Measurements from ENCODE around the gene TNIP2. TPM values are rescaled to one million over a fixed set of nuclear protein-coding genes. Genes with fewer than 3 reads are reported as not detected.
"Not testable (repeated sequence)": the region's sequence is repeated elsewhere in the genome, so short reads cannot be mapped to it uniquely, and the experiment has no call there.

The TNIP2 gene
- total RNA-seq, 2 experiments from 2014 or later, result 50.6 to 59.4 TPM

DNA sequence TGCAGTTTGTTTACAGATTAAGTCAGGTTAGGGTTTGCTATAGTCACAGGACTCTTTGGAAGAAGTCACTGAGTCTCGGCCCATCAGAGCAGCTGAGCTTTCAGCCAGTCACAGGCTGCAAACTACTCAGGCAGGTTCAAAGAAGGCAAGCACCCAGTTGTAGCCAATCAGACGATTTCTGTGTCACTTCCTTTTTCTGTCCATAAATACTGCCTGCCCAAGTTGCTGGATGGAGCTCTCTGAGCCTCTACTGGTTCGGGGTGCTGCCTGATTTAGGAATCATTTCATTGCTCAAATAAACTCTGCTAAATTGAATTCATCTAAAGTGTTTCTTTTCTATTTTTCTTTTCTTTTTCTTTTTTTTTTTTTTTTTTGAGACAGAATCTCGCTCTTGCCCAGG is 29.5 kb upstream of the TNIP2 start:
- ATAC-seq (peak; percentile 80), DNase-seq (peak; percentile 67)
- Mint-ChIP-seq H3K27ac (peak overlapping the region; percentile 92), H3K9me3 (ENCODE audit: low read depth) (peaks cover 15% of the 10 kb centered on the region), H3K4me3 (no peak overlapping the region), H3K4me1 (peaks cover 59% of the 10 kb centered on the region), H3K27me3 (no peaks in the 10 kb centered on the region), H3K36me3 (ENCODE audit: low read depth) (no peaks in the 10 kb centered on the region)
- ChIA-PET POLR2A (interaction anchor here (0.6 to 1.1 kb wide), 2 partner anchors 30 to 237 kb away, joined by 3 read pairs; no protein-coding TSS in a partner anchor), CTCF (interaction anchor here (0.6 to 1.7 kb wide), 6 partner anchors 13 to 176 kb away, joined by 3 to 8 read pairs (median 4); partner anchors contain the start of gene TNIP2)
- intact Hi-C loops (cut with DNase I, micrococcal nuclease), result no loop called here

DNA sequence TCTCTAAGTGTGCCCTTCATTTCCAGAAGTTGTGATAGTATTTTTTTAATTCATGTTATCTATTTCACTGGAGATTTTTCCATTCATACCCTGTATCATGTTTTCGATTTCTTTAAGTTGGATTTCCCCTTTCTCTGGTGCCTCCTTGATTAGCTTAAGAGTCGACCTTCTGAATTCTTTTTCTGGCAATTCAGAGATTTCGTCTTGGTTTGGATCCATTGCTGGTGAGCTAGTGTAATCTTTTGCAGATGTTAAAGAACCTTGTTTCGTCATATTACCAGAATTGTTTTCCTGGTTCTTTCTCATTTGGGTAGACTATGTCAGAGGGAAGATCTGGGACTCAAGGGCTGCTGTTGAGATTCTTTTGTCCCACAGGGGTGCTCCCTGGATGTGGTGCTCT is 27.7 kb upstream of the TNIP2 start:
- H3K27ac Mint-ChIP-seq, result peak overlapping the region; percentile 1
- no peak for ATAC-seq
- no peaks in the 10 kb centered on the region for H3K36me3 Mint-ChIP-seq (ENCODE audit: low read depth)
- POLR2A ChIA-PET, result no interaction called here
- no peak overlapping the region for H3K4me3 Mint-ChIP-seq
- no peaks in the 10 kb centered on the region for H3K27me3 Mint-ChIP-seq
- CTCF ChIA-PET, result interaction anchor here (0.8 to 2.3 kb wide), 5 partner anchors 14 to 179 kb away, joined by 3 to 6 read pairs (median 3); partner anchors contain the start of gene NOP14
- intact Hi-C loops (cut with DNase I, micrococcal nuclease), result no loop called here
- peaks cover 50% of the 10 kb centered on the region for H3K4me1 Mint-ChIP-seq
- H3K9me3 Mint-ChIP-seq (ENCODE audit: low read depth), result peaks cover 15% of the 10 kb centered on the region
- DNase-seq, result no peak

GRCh38 chr4:2781911-2782310 is 25.8 kb upstream of the TNIP2 start:
- CTCF ChIA-PET, result interaction anchor here (0.9 to 2.3 kb wide), 3 partner anchors 15 to 18 kb away, joined by 3 to 6 read pairs (median 4); no protein-coding TSS in a partner anchor
- H3K36me3 Mint-ChIP-seq (ENCODE audit: low read depth), result no peaks in the 10 kb centered on the region
- POLR2A ChIA-PET, result no interaction called here
- intact Hi-C loops (cut with DNase I, micrococcal nuclease), result no loop called here
- DNase-seq (no peak), ATAC-seq (no peak)
- no peak overlapping the region for H3K4me3 Mint-ChIP-seq
- peaks cover 15% of the 10 kb centered on the region for H3K9me3 Mint-ChIP-seq (ENCODE audit: low read depth)
- peaks cover 32% of the 10 kb centered on the region for H3K4me1 Mint-ChIP-seq
- no peaks in the 10 kb centered on the region for H3K27me3 Mint-ChIP-seq
- no peak overlapping the region for H3K27ac Mint-ChIP-seq

- CTCF ChIA-PET, result interaction anchor here (1.9 kb wide), 1 partner anchor 14 kb away, joined by 4 read pairs; no protein-coding TSS in a partner anchor
- H3K9me3 Mint-ChIP-seq (ENCODE audit: low read depth), result peaks cover 15% of the 10 kb centered on the region
- intact Hi-C loops (cut with DNase I, micrococcal nuclease), result not testable (repeated sequence)
Observed at GRCh38 chr4:2780643-2781042, 24.5 kb upstream of the TNIP2 start.

GRCh38 chr4:2771264-2771663 is 15.1 kb upstream of the TNIP2 start:
- ChIA-PET POLR2A (interaction anchor here (1.3 kb wide), 1 partner anchor 24 kb away, joined by 3 read pairs; no protein-coding TSS in a partner anchor), CTCF (interaction anchor here (0.8 kb wide), 3 partner anchors 12 to 152 kb away, joined by 3 read pairs; no protein-coding TSS in a partner anchor)
- H3K27me3 Mint-ChIP-seq, result no peaks in the 10 kb centered on the region
- peak overlapping the region; percentile 70 for H3K27ac Mint-ChIP-seq
- H3K4me1 Mint-ChIP-seq, result peaks cover 27% of the 10 kb centered on the region
- DNase-seq, result no peak
- no peak overlapping the region for H3K4me3 Mint-ChIP-seq
- peak; percentile 62 for ATAC-seq
- peaks cover 2% of the 10 kb centered on the region for H3K36me3 Mint-ChIP-seq (ENCODE audit: low read depth)
- H3K9me3 Mint-ChIP-seq (ENCODE audit: low read depth), result no peaks in the 10 kb centered on the region
- intact Hi-C loops (cut with DNase I, micrococcal nuclease), result loop anchor here in 1 of 2 experiments (5.0 kb wide), 1 partner anchor 41 kb away; no protein-coding TSS in a partner anchor

More at GRCh38 chr4:2780643-2781042, 24.5 kb upstream of the TNIP2 start:
- POLR2A ChIA-PET; H3K27ac Mint-ChIP-seq; DNase-seq; H3K27me3 Mint-ChIP-seq; ATAC-seq; H3K36me3 Mint-ChIP-seq (ENCODE audit: low read depth); H3K4me3 Mint-ChIP-seq: not testable (repeated sequence)
- peaks cover 19% of the 10 kb centered on the region for H3K4me1 Mint-ChIP-seq

DNA sequence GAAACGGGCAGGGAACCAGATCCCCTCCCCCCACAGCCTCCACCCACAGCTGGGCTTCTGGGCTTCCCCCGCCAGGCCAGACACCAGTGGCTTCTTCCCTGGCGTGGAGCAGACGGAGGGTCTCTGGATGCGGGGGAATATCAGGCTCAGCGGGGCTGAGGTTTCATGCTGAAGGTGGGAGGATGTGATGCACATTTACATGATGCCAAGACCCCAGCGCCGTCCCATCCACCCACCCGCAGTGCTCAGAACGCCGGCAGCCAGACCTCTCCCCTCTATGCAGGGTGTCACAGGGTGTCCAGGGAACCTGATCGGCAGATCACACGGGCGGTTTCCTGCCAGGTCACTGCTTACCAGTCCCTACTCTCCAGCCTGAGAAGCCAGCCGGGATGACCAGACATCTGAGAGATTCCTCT is 12.8 kb upstream of the TNIP2 start:
- ChIA-PET CTCF (interaction anchor here (0.7 to 0.9 kb wide), 2 partner anchors 125 to 160 kb away, joined by 3 read pairs; no protein-coding TSS in a partner anchor), POLR2A (no interaction called here)
- H3K4me3 Mint-ChIP-seq, result no peak overlapping the region
- no peak overlapping the region for H3K27ac Mint-ChIP-seq
- peaks cover 2% of the 10 kb centered on the region for H3K36me3 Mint-ChIP-seq (ENCODE audit: low read depth)
- intact Hi-C loops (cut with DNase I, micrococcal nuclease), result no loop called here
- no peak for DNase-seq
- peaks cover 30% of the 10 kb centered on the region for H3K4me1 Mint-ChIP-seq
- no peaks in the 10 kb centered on the region for H3K9me3 Mint-ChIP-seq (ENCODE audit: low read depth)
- ATAC-seq, result no peak
- no peaks in the 10 kb centered on the region for H3K27me3 Mint-ChIP-seq

GRCh38 chr4:2768124-2768523 is 12.0 kb upstream of the TNIP2 start:
- no peak for DNase-seq
- intact Hi-C loops (cut with DNase I, micrococcal nuclease), result no loop called here
- H3K4me1 Mint-ChIP-seq, result peaks cover 33% of the 10 kb centered on the region
- ChIA-PET CTCF (no interaction called here), POLR2A (interaction anchor here (0.6 kb wide), 1 partner anchor 756 kb away, joined by 3 read pairs; no protein-coding TSS in a partner anchor)
- ATAC-seq, result no peak
- H3K9me3 Mint-ChIP-seq (ENCODE audit: low read depth), result no peaks in the 10 kb centered on the region
- H3K36me3 Mint-ChIP-seq (ENCODE audit: low read depth), result peaks cover 2% of the 10 kb centered on the region
- no peak overlapping the region for H3K4me3 Mint-ChIP-seq
- no peaks in the 10 kb centered on the region for H3K27me3 Mint-ChIP-seq
- no peak overlapping the region for H3K27ac Mint-ChIP-seq

- POLR2A ChIA-PET, result interaction anchor here (0.6 kb wide), 1 partner anchor 756 kb away, joined by 3 read pairs; no protein-coding TSS in a partner anchor
- Mint-ChIP-seq H3K4me3 (no peak overlapping the region), H3K4me1 (peaks cover 33% of the 10 kb centered on the region), H3K36me3 (ENCODE audit: low read depth) (peaks cover 2% of the 10 kb centered on the region), H3K9me3 (ENCODE audit: low read depth) (no peaks in the 10 kb centered on the region), H3K27me3 (no peaks in the 10 kb centered on the region), H3K27ac (no peak overlapping the region)
- DNase-seq (no peak), ATAC-seq (no peak)
- intact Hi-C loops (cut with DNase I, micrococcal nuclease), result no loop called here
- CTCF ChIA-PET, result interaction anchor here (1.2 kb wide), 1 partner anchor 14 kb away, joined by 4 read pairs; no protein-coding TSS in a partner anchor
Observed at GRCh38 chr4:2767705-2768074, 11.6 kb upstream of the TNIP2 start.

DNA sequence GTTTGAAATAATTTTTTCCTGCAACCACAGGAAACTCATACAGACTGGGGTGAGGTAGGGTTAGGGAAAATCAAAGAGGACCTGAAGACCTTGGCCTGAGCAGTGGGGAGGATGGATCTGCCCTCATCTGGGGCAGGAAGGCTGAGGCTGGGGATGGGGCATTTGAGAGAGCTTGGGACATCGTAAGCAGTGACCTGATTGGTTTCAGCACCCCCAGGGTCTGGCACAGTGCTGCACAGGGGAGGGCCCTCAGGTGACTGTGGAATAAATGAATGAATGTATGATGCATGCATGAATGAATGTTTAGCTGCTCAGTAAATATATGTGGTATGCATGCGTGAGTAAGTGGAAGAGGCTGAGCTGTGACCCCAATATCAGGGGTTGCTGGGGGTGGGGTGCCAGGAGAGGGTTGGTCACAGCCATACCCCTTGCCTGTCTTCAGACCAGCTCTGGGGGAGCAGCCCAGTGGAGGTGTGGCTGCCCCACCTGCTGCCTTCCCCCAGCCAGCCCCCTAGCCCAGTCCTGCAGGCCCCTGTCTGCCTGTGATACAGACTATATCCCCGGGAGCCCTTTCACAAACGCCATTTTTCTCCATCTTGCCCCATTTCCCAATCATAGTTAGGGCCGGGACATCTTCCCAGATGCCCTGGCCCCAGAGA is 11.0 kb upstream of the TNIP2 start:
- no peaks in the 10 kb centered on the region for H3K27me3 Mint-ChIP-seq
- no peak overlapping the region for H3K4me3 Mint-ChIP-seq
- H3K9me3 Mint-ChIP-seq (ENCODE audit: low read depth), result no peaks in the 10 kb centered on the region
- peaks cover 2% of the 10 kb centered on the region for H3K36me3 Mint-ChIP-seq (ENCODE audit: low read depth)
- POLR2A ChIA-PET, result interaction anchor here (0.6 kb wide), 1 partner anchor 755 kb away, joined by 3 read pairs; no protein-coding TSS in a partner anchor
- no peak for DNase-seq
- H3K27ac Mint-ChIP-seq, result no peak overlapping the region
- ATAC-seq, result no peak
- peaks cover 33% of the 10 kb centered on the region for H3K4me1 Mint-ChIP-seq
- intact Hi-C loops (cut with DNase I, micrococcal nuclease), result no loop called here
- CTCF ChIA-PET, result interaction anchor here (1.2 kb wide), 1 partner anchor 14 kb away, joined by 4 read pairs; no protein-coding TSS in a partner anchor

DNA sequence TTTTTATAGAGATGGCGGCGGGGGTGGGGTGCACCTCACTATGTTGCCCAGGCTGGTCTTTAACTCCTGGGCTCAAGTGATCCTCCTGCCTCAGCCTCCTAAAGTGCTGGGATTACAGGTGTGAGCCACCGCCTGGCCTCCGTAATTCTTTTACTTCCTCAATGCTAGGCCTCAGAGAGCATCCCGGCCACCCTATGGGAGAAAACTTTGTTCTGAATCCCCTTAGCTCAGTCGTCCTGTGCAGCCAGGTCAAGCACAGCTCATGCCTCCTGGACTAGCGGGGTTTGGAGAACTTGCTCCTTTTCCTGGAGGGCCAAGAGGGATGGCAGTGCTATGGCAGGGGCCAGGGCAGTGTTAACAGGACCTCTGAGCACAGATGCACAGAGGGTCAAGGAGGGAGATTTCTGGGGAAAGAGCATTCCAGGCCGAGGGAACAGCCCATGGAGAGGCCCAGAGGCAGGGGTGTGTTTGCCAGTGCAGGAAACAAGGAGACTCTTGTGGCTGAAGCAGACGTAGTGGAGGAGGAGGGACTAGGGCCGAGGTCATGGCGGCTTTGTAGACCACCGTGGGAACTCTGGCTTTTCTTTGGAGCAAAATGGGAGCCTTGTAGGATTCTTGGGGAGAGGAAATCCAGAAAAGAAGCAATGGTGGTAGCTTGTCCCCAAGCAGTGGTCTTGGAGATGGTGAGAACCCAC is 9.8 kb upstream of the TNIP2 start:
- ATAC-seq, result no peak
- Mint-ChIP-seq H3K4me3 (no peak overlapping the region), H3K9me3 (ENCODE audit: low read depth) (no peaks in the 10 kb centered on the region), H3K27ac (no peak overlapping the region), H3K27me3 (no peaks in the 10 kb centered on the region), H3K36me3 (ENCODE audit: low read depth) (peaks cover 2% of the 10 kb centered on the region), H3K4me1 (peaks cover 24% of the 10 kb centered on the region)
- POLR2A ChIA-PET, result no interaction called here
- CTCF ChIA-PET, result interaction anchor here (0.7 to 1.2 kb wide), 3 partner anchors 8 to 32 kb away, joined by 3 to 4 read pairs (median 4); no protein-coding TSS in a partner anchor
- intact Hi-C loops (cut with DNase I, micrococcal nuclease), result loop anchor here in 1 of 2 experiments (2.0 kb wide), 1 partner anchor 33 kb away; no protein-coding TSS in a partner anchor
- DNase-seq, result no peak

DNA sequence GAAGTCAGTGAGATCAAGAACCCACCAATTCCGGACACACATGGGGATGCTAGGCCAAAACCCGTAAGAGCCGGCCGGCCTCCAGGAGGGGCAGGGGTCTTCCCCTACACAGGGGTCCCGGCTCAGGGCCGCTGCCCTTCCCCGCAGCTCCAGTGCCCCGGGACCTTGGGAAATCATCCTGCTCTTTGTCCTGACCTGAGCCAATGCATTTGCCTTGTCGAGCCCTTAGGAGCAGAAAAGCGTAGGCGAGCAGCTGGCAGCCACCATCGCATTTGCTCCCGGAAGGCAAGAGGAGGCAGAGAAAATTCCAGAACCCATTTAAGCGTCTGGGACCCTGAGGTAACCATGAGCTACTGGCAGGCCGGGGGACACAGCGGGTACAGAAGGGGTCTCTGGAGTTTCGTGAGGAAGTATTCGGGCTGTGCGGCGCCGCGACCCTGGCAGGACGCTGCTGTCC is 7.4 kb upstream of the TNIP2 start:
- Mint-ChIP-seq H3K36me3 (ENCODE audit: low read depth) (no peaks in the 10 kb centered on the region), H3K9me3 (ENCODE audit: low read depth) (no peaks in the 10 kb centered on the region), H3K4me3 (no peak overlapping the region), H3K27me3 (no peaks in the 10 kb centered on the region), H3K27ac (no peak overlapping the region), H3K4me1 (peaks cover 6% of the 10 kb centered on the region)
- ChIA-PET POLR2A (interaction anchor here (1.0 kb wide), 1 partner anchor 172 kb away, joined by 4 read pairs; no protein-coding TSS in a partner anchor), CTCF (interaction anchor here (0.8 to 2.4 kb wide), 17 partner anchors 11 to 198 kb away, joined by 3 to 10 read pairs (median 4); no protein-coding TSS in a partner anchor)
- no peak for DNase-seq
- no peak for ATAC-seq
- intact Hi-C loops (cut with DNase I, micrococcal nuclease), result loop anchor here in 1 of 2 experiments (5.0 kb wide), 2 partner anchors 34 to 174 kb away; no protein-coding TSS in a partner anchor
